Central memory CD4-positive, alpha-beta T cell (primary cell): ENCODE data around the gene IRX4.
"Not testable (repeated sequence)": the region's sequence is repeated elsewhere in the genome, so short reads cannot be mapped to it uniquely, and the experiment has no call there.

ENCODE experiments used
- DNase-seq: peaks from one replicate; pipeline ENCODE4 v3.0.0; 2022

IRX4 gene

GRCh38 chr5:1856596-1857255 is 26.0 kb downstream of the IRX4 start:
- DNase-seq = no peak

- DNase-seq = no peak
Measured at GRCh38 chr5:1855596-1855995, 27.1 kb downstream of the IRX4 start.

GRCh38 chr5:1855075-1855474 is 27.6 kb downstream of the IRX4 start:
- no peak for DNase-seq

GRCh38 chr5:1853531-1853930 is 29.2 kb downstream of the IRX4 start:
- no peak for DNase-seq

GRCh38 chr5:1852324-1852947 is 30.3 kb downstream of the IRX4 start:
- DNase-seq = no peak

GRCh38 chr5:1851290-1851934 is 31.3 kb downstream of the IRX4 start:
- no peak for DNase-seq

- no peak for DNase-seq
Measured at GRCh38 chr5:1850324-1851154, 32.2 kb downstream of the IRX4 start.

GRCh38 chr5:1847611-1848010 is 35.1 kb downstream of the IRX4 start:
- DNase-seq = no peak

GRCh38 chr5:1847056-1847455 is 35.7 kb downstream of the IRX4 start:
- no peak for DNase-seq

- no peak for DNase-seq
Measured at GRCh38 chr5:1846583-1846982, 36.1 kb downstream of the IRX4 start.

GRCh38 chr5:1845696-1846095 is 37.0 kb downstream of the IRX4 start:
- no peak for DNase-seq

- no peak for DNase-seq
Measured at GRCh38 chr5:1844708-1845436, 37.9 kb downstream of the IRX4 start.

GRCh38 chr5:1843761-1844160 is 39.0 kb downstream of the IRX4 start:
- DNase-seq = not testable (repeated sequence)

- DNase-seq = no peak
Measured at GRCh38 chr5:1842004-1842819, 40.5 kb downstream of the IRX4 start.

- no peak for DNase-seq
Measured at GRCh38 chr5:1840741-1841521, 41.8 kb downstream of the IRX4 start.

- DNase-seq = no peak
Measured at GRCh38 chr5:1840071-1840547, 42.6 kb downstream of the IRX4 start.

- no peak for DNase-seq
Measured at GRCh38 chr5:1838013-1838412, 44.7 kb downstream of the IRX4 start.

- DNase-seq = no peak
Measured at GRCh38 chr5:1836891-1837880, 45.5 kb downstream of the IRX4 start.

- DNase-seq = no peak
Measured at GRCh38 chr5:1836176-1836890, 46.4 kb downstream of the IRX4 start.
